Right ventricle myocardium superior (tissue), 1 donor: ENCODE measurements around the gene TRAM2. TPM values are rescaled to one million over a fixed set of nuclear protein-coding genes. Genes with fewer than 3 reads are reported as not detected.
"Not testable (repeated sequence)": the region's sequence is repeated elsewhere in the genome, so short reads cannot be mapped to it uniquely, and the experiment has no call there.

Experiments
- ATAC-seq: fragments of 200-7000 bp; cut with Tn5 transposase; one replicate; pipeline ENCODE4 v1.9.1; 2020; ENCODE audit warnings: mild to moderate bottlenecking; ENCODE audit not compliant: poor library complexity
- DNase-seq: peaks from one replicate; pipeline ENCODE4 v3.0.0-alpha.2; 2020
- intact Hi-C: fragments of 100-400 bp; cut with DNase I; formaldehyde crosslinking; loops from one replicate; pipeline ENCODE4 v1.11.2; 2022
- total RNA-seq: library from RNA; stranded (reverse); fragmentation: NEBNext Ultra II Directional; extraction: Animal tissue kit (Norgen Biotek cat#: 25700); gene quantifications from one replicate; pipeline ENCODE4 v1.2.1, GENCODE V29; 2021
- donor health status: DM: no; HTN: yes; CAD: no; lungs with severe emphysema.

The TRAM2 gene
- total RNA-seq, 1 donor from 2014 or later, result 11.0 TPM

DNA sequence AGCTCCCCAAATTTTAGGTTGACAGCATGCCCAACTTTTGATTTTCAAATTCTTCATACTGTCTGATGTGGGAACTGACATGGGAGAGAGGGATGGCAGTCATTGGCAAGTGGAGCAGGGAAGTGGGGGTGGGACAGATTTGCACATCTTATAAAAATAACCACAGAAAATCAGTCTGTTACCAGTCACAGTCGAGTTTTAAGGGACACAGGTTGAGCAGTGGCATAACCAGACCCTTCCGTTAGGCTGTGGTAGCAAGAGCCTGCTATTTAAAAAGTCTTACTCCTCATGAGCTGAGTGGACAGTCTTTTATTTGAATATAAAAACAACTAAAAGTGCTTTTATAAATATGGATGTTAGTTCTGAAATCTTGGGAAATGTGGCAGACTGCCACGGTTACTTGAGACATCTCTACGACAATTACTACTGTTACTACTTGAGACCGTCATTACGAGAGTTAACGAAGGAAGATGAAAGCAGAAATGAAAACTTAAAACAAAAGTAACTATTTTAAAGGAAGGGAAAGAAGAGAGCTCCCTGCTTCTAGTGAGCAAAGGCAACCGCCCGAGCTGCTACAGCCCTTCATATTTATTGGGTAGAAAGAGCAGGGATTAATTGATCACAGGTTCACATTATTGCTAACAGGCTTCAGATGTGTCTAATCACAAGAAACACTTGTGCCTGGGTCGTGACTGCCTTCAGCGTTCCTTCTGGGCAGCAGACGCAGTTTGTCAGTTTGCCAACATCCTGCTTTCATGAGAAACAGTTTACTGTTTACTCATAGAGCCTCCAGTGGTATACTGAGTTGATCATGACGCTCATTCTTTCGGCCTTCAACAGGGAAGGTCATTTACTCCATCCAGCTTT lies 85.4 kb downstream of the TRAM2 start:
- ATAC-seq (no peak), DNase-seq (no peak)
- intact Hi-C loops, result loop anchor here (5.0 kb wide), 1 partner anchor 69 kb away; the partner anchor contains the start of gene EFHC1

DNA sequence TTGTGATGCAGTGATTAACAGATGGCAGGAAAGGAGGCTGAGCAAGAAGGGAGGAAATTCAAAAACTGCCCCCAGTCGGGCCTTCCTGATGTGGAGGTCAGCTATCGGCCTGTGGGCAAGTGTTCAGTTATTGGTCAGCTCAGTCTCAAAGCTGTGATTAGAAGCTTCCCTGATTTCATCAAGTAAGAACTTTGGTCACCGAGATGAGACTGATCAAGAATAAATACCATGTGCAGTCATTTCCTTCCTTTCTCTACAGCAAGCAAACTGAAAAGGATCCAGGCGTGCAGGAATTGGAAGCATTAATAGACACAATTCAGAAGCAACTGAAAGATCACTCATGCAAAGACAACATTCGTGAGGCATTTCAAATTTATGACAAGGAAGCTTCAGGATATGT lies 87.0 kb downstream of the TRAM2 start:
- ATAC-seq, result no peak

GRCh38 chr6:52483671-52484003 lies 93.2 kb downstream of the TRAM2 start:
- DNase-seq, result no peak
- no peak for ATAC-seq
- intact Hi-C loops, result no loop called here

More for the DNA sequence above, 87.0 kb downstream of the TRAM2 start:
- intact Hi-C loops, result loop anchor here (5.0 kb wide), 1 partner anchor 68 kb away; the partner anchor contains the start of gene EFHC1
- no peak for DNase-seq

DNA sequence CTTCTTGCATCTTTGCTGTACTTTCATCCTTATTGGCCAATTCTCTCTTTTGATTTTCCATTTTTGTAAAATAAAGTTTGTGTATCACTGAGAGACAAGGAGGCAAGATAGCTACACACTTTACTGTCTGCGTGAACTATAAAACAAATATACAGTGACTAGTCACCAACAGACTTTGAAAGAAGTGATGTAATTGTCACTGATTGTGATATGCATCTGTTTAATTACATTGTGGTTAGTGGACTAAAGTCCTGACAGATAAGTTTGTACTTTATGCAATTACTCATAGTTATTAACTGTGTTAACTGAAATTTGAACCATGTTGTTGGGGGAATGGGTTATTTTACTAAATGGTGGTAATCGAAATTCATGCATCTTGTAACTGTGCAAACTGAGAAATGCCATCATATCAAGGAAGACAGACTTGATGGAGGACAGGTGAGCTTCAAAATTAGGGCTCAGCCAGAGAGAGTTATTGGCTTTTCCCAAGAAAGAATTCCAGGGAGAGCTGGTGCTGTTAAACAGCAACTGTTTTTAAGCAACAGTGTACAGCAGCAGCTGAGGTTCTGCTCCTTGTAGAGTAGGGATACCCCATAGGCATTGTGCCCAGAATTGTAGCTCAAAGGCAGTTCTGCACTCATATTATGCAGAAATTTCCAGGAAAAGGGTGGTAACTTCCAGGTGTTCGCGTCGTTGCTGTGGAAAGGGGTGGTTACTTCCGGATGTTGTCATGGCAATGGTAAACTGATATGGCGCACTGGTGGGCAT lies 93.8 kb downstream of the TRAM2 start:
- intact Hi-C loops, result no loop called here
- ATAC-seq (no peak), DNase-seq (no peak)

- intact Hi-C loops, result no loop called here
- DNase-seq, result no peak
- no peak for ATAC-seq
Observed at GRCh38 chr6:52475307-52475706, 101.6 kb downstream of the TRAM2 start.

DNA sequence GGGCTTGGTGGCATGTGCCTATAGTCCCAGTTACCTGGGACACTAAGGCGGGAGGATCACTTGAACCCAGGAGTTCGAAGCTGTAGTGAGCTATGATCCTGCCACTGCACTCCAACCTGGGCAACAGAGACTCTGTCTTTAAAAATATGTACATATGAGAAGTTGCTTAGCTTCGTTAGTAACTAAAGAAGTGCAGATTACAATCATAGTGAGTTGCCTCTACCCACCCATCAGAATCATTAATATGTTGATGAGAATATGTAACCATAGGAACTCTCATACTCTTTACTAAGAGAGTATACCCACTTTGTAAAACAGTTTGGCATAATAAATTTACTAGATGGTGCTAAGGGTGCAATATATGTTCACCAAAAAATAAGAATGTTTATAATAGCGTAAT lies 102.7 kb downstream of the TRAM2 start:
- ATAC-seq (no peak), DNase-seq (no peak)
- intact Hi-C loops, result no loop called here

DNA sequence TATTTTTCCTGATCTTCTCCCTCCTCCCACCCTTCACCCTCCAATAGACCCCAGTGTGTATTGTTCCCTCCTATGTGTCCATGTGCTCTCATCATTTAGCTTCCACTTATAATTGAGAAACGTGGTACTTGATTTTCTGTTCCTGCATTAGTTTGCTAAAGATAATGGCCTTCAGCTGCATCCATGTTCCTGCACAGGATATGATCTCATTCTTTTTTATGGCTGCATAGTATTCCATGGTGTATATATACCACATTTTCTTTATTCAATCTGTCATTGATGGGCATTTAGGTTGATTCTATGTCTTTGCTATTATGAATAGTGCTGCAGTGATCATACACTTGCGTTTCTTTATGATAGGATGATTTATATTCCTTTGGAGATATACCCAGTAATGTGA lies 115.7 kb downstream of the TRAM2 start:
- ATAC-seq, intact Hi-C loops, DNase-seq: not testable (repeated sequence)

GRCh38 chr6:52457096-52457495 lies 119.8 kb downstream of the TRAM2 start:
- DNase-seq, result no peak
- ATAC-seq, result no peak
- intact Hi-C loops, result no loop called here

- ATAC-seq (no peak), DNase-seq (no peak)
- intact Hi-C loops, result no loop called here
Observed at GRCh38 chr6:52454556-52454955, 122.3 kb downstream of the TRAM2 start.

Other genes with a start within 250 kb of the TRAM2 start
- gene PAQR8, start 214.9 kb downstream of the TRAM2 start, total RNA-seq, result 2.6 TPM
- gene EFHC1, start 156.7 kb downstream of the TRAM2 start, total RNA-seq, result 6.4 TPM
- 8.4 TPM for gene TMEM14A, start 94.1 kb upstream of the TRAM2 start, total RNA-seq
- not detected for gene GSTA2, start 186.4 kb upstream of the TRAM2 start, total RNA-seq
- gene GSTA1, start 226.8 kb upstream of the TRAM2 start, total RNA-seq, result not detected